ENCODE measurements around the gene P2RX6. TPM values are rescaled to one million over a fixed set of nuclear protein-coding genes. Genes with fewer than 3 reads are reported as not detected.

The P2RX6 gene
- total and polyA plus RNA-seq, 2 of the 4 experiments (the other 2 are of a cell fraction) = 0.90 to 1.6 TPM

DNA sequence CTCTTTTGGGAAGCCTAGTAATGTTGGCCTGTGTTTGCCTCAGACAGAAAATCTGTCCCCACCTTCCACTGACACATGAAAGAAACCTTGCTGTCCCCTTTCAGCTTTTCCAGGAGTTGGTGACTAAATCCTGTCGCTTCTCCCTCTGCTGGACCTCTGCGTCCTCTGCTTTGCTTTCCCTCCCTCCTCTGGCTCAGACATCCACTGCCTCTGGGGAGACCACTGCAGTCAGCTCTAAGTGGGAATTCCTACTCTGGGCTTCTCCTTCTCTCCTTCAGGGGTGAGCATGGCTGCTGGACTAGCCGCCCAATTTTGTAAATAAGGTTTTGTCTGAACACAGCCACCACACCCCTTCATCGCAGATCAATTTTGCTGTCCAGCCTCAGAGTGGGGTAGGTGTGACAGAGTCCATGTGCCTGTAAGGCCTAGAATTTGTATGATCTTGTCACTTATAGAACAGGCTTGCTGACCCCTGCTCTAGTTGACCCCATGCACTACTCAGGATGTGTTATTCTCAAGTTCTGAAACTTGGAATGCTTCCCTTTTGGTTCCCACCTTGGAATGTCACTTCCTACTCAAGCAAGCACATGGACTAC, 53.8 kb downstream of the P2RX6 start:
- dilution Hi-C loops (cut with HindIII; ENCODE audit: low sequenced_read_pairs, unreplicated experiment) = no loop called here
- H3K9me3 ChIP-seq (ENCODE audit: control insufficient read depth, insufficient read depth, low read length) = peaks cover 10% of the 10 kb centered on the region; the same call in 1 of the 2 replicates
- H4K8ac ChIP-seq (ENCODE audit: low read depth in 2 of 2, low read length in 2 of 2) = no peak overlapping the region
- no peak overlapping the region for H3K14ac ChIP-seq (replicated peaks; ENCODE audit: low read depth, low read length)
- H3K4me3 ChIP-seq (ENCODE audit: insufficient read depth, low read depth, low read length) = no peak overlapping the region
- H3K79me1 ChIP-seq (ENCODE audit: low read depth in 1 of 2, low read length in 2 of 2) = no peaks in the 10 kb centered on the region
- no peak overlapping the region for H3K18ac ChIP-seq (ENCODE audit: low read depth, low read length)
- no peak overlapping the region for H3K56ac ChIP-seq (ENCODE audit: extremely low read depth, insufficient read depth, low read length)
- no peak overlapping the region for H3K4ac ChIP-seq (ENCODE audit: low read depth, low read length)
- no peak overlapping the region for H2BK20ac ChIP-seq (ENCODE audit: low read depth, low read length)
- peaks cover 23% of the 10 kb centered on the region for H3K27me3 ChIP-seq (ENCODE audit: control insufficient read depth, insufficient read depth, low read length)
- WGBS, 2 experiments (ENCODE audit: extremely low coverage in 2 of 2, insufficient read length in 1 of 2) = no CpG with 5 or more reads among the region's 4 CpGs
- H2BK15ac ChIP-seq (ENCODE audit: low read depth, low read length) = no peak overlapping the region
- DNase-seq (no peak), ATAC-seq (ENCODE audit: low read depth) (no peak)
- in situ Hi-C loops (cut with MboI; ENCODE audit: low sequenced_read_pairs) = no loop called here
- intact Hi-C loops (cut with micrococcal nuclease) = no loop called here
- ChIA-PET CTCF (no interaction called here), POLR2A (ENCODE audit: unreplicated experiment) (no interaction called here)
- no peak overlapping the region for H2AK9ac ChIP-seq (replicated peaks; ENCODE audit: low read depth, low read length, poor library complexity)
- BruUV-seq (replicated peaks) = no TSS peak
- no peak overlapping the region for H4K5ac ChIP-seq (ENCODE audit: low read depth, low read length)
- no peak overlapping the region for H3K23ac ChIP-seq (ENCODE audit: low read depth, low read length)
- no peak overlapping the region for H2AFZ ChIP-seq (replicated peaks; ENCODE audit: low read length, poor library complexity)
- H3K27ac ChIP-seq (ENCODE audit: insufficient read depth, low read length) = no peak overlapping the region
- TF ChIP-seq, protein P1, sequence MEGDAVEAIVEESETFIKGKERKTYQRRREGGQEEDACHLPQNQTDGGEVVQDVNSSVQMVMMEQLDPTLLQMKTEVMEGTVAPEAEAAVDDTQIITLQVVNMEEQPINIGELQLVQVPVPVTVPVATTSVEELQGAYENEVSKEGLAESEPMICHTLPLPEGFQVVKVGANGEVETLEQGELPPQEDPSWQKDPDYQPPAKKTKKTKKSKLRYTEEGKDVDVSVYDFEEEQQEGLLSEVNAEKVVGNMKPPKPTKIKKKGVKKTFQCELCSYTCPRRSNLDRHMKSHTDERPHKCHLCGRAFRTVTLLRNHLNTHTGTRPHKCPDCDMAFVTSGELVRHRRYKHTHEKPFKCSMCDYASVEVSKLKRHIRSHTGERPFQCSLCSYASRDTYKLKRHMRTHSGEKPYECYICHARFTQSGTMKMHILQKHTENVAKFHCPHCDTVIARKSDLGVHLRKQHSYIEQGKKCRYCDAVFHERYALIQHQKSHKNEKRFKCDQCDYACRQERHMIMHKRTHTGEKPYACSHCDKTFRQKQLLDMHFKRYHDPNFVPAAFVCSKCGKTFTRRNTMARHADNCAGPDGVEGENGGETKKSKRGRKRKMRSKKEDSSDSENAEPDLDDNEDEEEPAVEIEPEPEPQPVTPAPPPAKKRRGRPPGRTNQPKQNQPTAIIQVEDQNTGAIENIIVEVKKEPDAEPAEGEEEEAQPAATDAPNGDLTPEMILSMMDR (conservative IDR thresholded peaks at IDR 0.05; ENCODE audit: low read depth, low read length) = no peak
- no peak for TF ChIP-seq RFX5 (IDR thresholded peaks at IDR 0.05; ENCODE audit: low read depth, low read length)
- TF ChIP-seq, protein P2, sequence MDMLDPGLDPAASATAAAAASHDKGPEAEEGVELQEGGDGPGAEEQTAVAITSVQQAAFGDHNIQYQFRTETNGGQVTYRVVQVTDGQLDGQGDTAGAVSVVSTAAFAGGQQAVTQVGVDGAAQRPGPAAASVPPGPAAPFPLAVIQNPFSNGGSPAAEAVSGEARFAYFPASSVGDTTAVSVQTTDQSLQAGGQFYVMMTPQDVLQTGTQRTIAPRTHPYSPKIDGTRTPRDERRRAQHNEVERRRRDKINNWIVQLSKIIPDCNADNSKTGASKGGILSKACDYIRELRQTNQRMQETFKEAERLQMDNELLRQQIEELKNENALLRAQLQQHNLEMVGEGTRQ (IDR thresholded peaks at IDR 0.05; ENCODE audit: low read depth, low read length) = no peak
- TF ChIP-seq FOS (IDR thresholded peaks at IDR 0.05; ENCODE audit: low read depth, low read length) = no peak
- no peak for TF ChIP-seq NFE2L2 (IDR thresholded peaks at IDR 0.05; ENCODE audit: low read depth, low read length)
- no peak for TF ChIP-seq CEBPB (IDR thresholded peaks at IDR 0.05; ENCODE audit: low read depth, low read length)
- TF ChIP-seq MXI1 (IDR thresholded peaks at IDR 0.05; ENCODE audit: borderline replicate concordance, low read depth, low read length) = no peak
- TF ChIP-seq BHLHE40 (IDR thresholded peaks at IDR 0.05; ENCODE audit: low read depth, low read length) = no peak
- H4K91ac ChIP-seq (ENCODE audit: insufficient read depth, low read depth, low read length) = no peak overlapping the region
- no peak overlapping the region for H2AK5ac ChIP-seq (ENCODE audit: low read depth, low read length)
- H3K9me1 ChIP-seq (ENCODE audit: insufficient read depth, low read length) = peaks cover 1% of the 10 kb centered on the region; the same call in 1 of the 2 replicates
- no peak overlapping the region for H2BK120ac ChIP-seq (ENCODE audit: low read depth, low read length)
- H2BK5ac ChIP-seq (ENCODE audit: low read depth, low read length, poor library complexity, severe bottlenecking) = no peak overlapping the region
- H3K36me3 ChIP-seq (ENCODE audit: control insufficient read depth, insufficient read depth, low read length) = no peaks in the 10 kb centered on the region
- H4K20me1 ChIP-seq (ENCODE audit: insufficient read depth, low read length) = no peaks in the 10 kb centered on the region
- no peak overlapping the region for H3K4me2 ChIP-seq (ENCODE audit: low read depth, low read length)
- H3K9ac ChIP-seq (ENCODE audit: low read depth, low read length) = no peak overlapping the region
- H3K4me1 ChIP-seq (ENCODE audit: control insufficient read depth, insufficient read depth, low read length) = no peaks in the 10 kb centered on the region
